PC-3 (cell line): Measurements from ENCODE around the gene CAPG. TPM values are rescaled to one million over a fixed set of nuclear protein-coding genes. Genes with fewer than 3 reads are reported as not detected.

Experiments
- ATAC-seq: fragments of 200-7000 bp; cut with Tn5 transposase; 2 replicates; pipeline ENCODE4 v1.9.1; 2020; ENCODE audit warnings: mild to moderate bottlenecking, moderate library complexity
- BruUV-seq: library from RNA; stranded (reverse); fragments of 400-500 nt; replicated peaks from 2 replicates; lab custom pipeline; 2021; lab: Mats Ljungman, UMichigan
- CTCF ChIA-PET: fragments of 300-600 bp; sonication (Branson Sonifier 250); formaldehyde crosslinking; loops from one replicate; lab custom pipeline; 2022; ENCODE audit warnings: antibody characterized with exemption; lab: Charles Lee
- POLR2A ChIA-PET: fragments of 300-600 bp; sonication (Branson Sonifier 250); formaldehyde crosslinking; loops from one replicate; lab custom pipeline; 2022; ENCODE audit warnings: antibody characterized with exemption; ENCODE audit not compliant: unreplicated experiment; lab: Charles Lee
- DNase-seq: peaks from one replicate; pipeline ENCODE4 v3.0.0-alpha.2; 2015
- H2AFZ ChIP-seq: fragments of 300-600 bp; sonication (generic); 2 replicates; pipeline ENCODE4 v1.6.0; 2016; ENCODE audit warnings: antibody characterized with exemption, low read length
- H3F3A ChIP-seq: fragments of 300-600 bp; sonication (generic); one replicate; pipeline ENCODE4 v1.6.0; 2017; ENCODE audit warnings: antibody characterized with exemption, low read length, control low read depth, mild to moderate bottlenecking; ENCODE audit not compliant: unreplicated experiment
- H3K27ac ChIP-seq: fragments of 300-600 bp; sonication (generic); 2 replicates; pipeline ENCODE4 v1.5.1; 2016; ENCODE audit warnings: mild to moderate bottlenecking, low read length
- H3K27me3 ChIP-seq: fragments of 300-600 bp; sonication (generic); 2 replicates; pipeline ENCODE4 v1.6.1; 2016; ENCODE audit warnings: low read length, mixed read lengths
- H3K36me3 ChIP-seq: fragments of 300-600 bp; sonication (generic); 2 replicates; pipeline ENCODE4 v1.6.1; 2016; ENCODE audit warnings: low read depth, mixed run types, low read length, mixed read lengths
- H3K4me1 ChIP-seq: fragments of 300-600 bp; sonication (generic); 2 replicates; pipeline ENCODE4 v1.5.1; 2016; ENCODE audit warnings: low read length; ENCODE audit not compliant: insufficient read depth
- H3K4me2 ChIP-seq: fragments of 300-600 bp; sonication (generic); 2 replicates; pipeline ENCODE4 v1.6.0; 2016; ENCODE audit warnings: low read length
- H3K4me3 ChIP-seq: fragments of 300-600 bp; sonication (generic); 2 replicates; pipeline ENCODE4 v1.5.1; 2016; ENCODE audit warnings: mild to moderate bottlenecking, low read length, mixed read lengths
- H3K79me2 ChIP-seq: fragments of 300-600 bp; sonication (generic); 2 replicates; pipeline ENCODE4 v1.6.1; 2017; ENCODE audit warnings: low read length, mixed read lengths
- H3K9ac ChIP-seq: fragments of 300-600 bp; sonication (generic); 2 replicates; pipeline ENCODE4 v1.6.0; 2016; ENCODE audit warnings: mild to moderate bottlenecking, low read length
- H3K9me2 ChIP-seq: fragments of 300-600 bp; sonication (generic); replicated peaks from 2 replicates; pipeline ENCODE4 v1.6.1; 2016; ENCODE audit warnings: mixed run types, low read length, mixed read lengths
- H3K9me3 ChIP-seq: fragments of 300-600 bp; sonication (generic); 2 replicates; pipeline ENCODE4 v1.6.1; 2016; ENCODE audit warnings: low read length, mixed read lengths
- H4K20me1 ChIP-seq: fragments of 300-600 bp; sonication (generic); 2 replicates; pipeline ENCODE4 v1.6.1; 2016; ENCODE audit warnings: low read length, mixed read lengths
- CTCF ChIP-seq: fragments of 300-600 bp; sonication (generic); conservative IDR thresholded peaks from 2 replicates; pipeline ENCODE4 v1.5.1; 2017; ENCODE audit warnings: antibody characterized with exemption, low read depth, mild to moderate bottlenecking, low read length
- EZH2 ChIP-seq: fragments of 300-600 bp; sonication (generic); IDR thresholded peaks from one replicate; pipeline ENCODE4 v1.6.1; 2017; ENCODE audit warnings: antibody characterized with exemption, mild to moderate bottlenecking, low read length; ENCODE audit not compliant: unreplicated experiment
- EZH2phosphoT487 ChIP-seq: fragments of 300-600 bp; sonication (generic); IDR thresholded peaks from 2 replicates; pipeline ENCODE4 v1.6.1; 2018; ENCODE audit warnings: mild to moderate bottlenecking, antibody characterized with exemption, low read length, borderline replicate concordance
- intact Hi-C: fragments of 100-400 bp; cut with micrococcal nuclease; formaldehyde crosslinking; loops from 2 replicates; pipeline ENCODE4 v1.9.0; 2023
- total RNA-seq: library from RNA; depleted of rRNA; stranded (reverse); fragments of >200 nt; gene quantifications from 2 replicates; pipeline ENCODE4 v1.2.3, GENCODE V29; 2014

Gene CAPG
- total RNA-seq, 1 experiment from 2014 or later = 221 TPM

DNA sequence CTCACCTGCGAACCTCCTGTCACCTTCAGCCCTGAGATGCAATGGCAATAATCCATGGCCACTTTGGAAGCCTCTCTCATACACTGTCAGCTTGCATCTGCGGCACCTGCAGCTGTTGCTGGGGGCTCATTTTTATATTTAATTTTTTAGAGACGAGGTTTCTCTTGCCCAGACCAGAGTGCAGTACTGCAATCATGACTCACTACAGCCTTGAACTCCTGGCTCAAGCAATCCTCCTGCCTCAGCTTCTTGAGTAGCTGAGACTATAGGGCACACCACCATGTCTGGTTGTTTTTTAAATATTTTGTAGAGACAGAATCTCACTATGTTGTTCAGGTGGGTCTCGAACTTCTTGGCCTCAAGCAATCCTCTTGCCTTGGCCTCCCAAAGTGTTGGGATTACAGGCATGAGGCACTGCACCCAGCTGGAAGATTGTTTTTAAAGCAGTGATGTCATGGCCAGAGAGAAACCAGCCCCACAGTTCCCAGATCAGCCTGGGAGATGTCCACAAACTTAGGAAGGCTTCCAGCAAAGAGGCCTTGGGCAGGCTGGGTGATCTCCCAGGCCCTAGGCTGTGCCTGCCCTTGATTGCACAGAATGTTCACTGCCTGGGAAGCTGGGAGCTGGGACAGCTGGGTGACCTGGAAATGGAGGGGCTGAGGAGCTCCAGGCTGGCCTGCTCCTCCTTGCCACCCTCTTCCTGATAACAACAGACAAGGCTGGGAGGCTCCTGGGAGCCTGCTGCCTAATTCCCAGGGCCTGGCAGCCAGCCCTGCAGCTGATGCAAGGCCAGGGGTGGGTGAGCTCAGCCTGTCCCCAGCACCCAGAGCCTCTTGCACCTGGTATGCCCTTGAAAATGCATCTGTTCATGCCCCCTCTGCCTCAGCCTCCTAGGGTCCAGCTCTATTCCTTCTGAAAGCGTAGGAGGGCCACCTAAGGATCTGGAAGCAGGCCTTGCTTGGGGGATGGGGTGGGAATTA, 35.4 kb upstream of the CAPG start:
- Histone ChIP-seq H3F3A (no peaks in the 10 kb centered on the region), H3K4me1 (peaks cover 3% of the 10 kb centered on the region; the same call in 1 of the 2 replicates), H3K27me3 (no peaks in the 10 kb centered on the region), H2AFZ (0 out of 2 replicates have a peak overlapping the region, but pooled peaks have one; percentile 21), H3K4me3 (no peak overlapping the region), H3K9ac (no peak overlapping the region), H4K20me1 (no peaks in the 10 kb centered on the region), H3K27ac (no peak overlapping the region), H3K4me2 (no peak overlapping the region), H3K9me2 (no peaks in the 10 kb centered on the region), H3K36me3 (no peaks in the 10 kb centered on the region), H3K9me3 (no peaks in the 10 kb centered on the region), H3K79me2 (no peaks in the 10 kb centered on the region)
- no peak for DNase-seq
- intact Hi-C loops = no loop called here
- CTCF ChIA-PET = no interaction called here
- TF ChIP-seq EZH2phosphoT487 (no peak), CTCF (no peak)
- POLR2A ChIA-PET = no interaction called here
- TSS peak; percentile 80 for BruUV-seq
- ATAC-seq = peak; percentile 60

DNA sequence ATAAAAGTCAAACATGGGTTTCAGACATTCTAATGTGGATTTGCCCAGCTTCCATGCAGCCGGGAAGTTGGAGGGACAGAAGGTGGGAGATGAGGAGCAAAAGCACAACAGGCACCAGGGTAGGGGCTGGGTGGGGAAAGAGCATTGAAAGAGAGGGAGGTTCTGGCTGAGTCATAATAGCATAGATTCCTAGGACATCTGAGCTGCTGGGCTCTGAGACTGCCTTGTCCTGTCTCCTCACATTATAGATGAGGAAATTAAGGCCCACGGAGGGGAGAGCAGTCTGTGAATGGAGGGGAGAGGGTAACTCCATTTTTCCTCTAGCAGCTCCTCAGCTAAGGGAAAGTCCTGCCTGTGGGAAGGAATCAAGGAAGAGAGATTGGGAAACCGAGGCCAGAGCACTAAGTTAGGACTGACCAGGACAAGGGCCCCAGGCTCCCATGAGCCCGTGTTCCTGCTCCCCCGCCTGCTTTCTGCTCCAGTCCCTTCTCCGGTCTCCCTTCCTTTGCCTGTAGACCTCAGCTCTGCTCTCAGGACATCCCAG, 34.5 kb upstream of the CAPG start:
- peak; percentile 37; the same call in 1 of the 2 replicates for ATAC-seq
- POLR2A ChIA-PET = no interaction called here
- intact Hi-C loops = no loop called here

DNA sequence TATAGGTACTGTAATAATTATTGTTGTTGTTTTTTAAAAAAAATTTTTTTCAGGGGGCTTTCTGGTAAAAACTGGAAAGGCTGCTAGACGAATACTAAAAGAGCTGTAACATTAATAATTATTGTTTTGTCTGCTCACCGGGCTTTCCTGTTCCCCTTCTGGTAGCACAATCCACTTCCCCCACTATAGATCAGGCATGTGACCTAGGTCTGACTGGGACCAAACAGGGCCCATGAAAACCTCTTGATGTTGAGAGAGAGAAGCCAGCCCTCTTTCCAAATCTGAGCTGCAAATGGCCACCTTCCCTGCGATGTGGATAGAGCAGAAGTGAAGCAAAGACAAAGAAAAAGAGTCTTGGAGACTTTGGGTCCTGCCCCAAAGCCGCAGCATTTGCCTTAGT, 31.7 kb upstream of the CAPG start:
- Histone ChIP-seq H4K20me1 (no peaks in the 10 kb centered on the region), H3F3A (peaks cover 4% of the 10 kb centered on the region), H3K36me3 (no peaks in the 10 kb centered on the region), H3K27ac (no peak overlapping the region), H3K9me3 (no peaks in the 10 kb centered on the region), H3K9me2 (no peaks in the 10 kb centered on the region), H3K9ac (no peak overlapping the region), H3K4me2 (no peak overlapping the region), H3K4me3 (no peak overlapping the region), H3K4me1 (peaks cover 17% of the 10 kb centered on the region; the same call in 1 of the 2 replicates), H3K27me3 (no peaks in the 10 kb centered on the region), H2AFZ (0 out of 2 replicates have a peak overlapping the region, but pooled peaks have one; percentile 34), H3K79me2 (no peaks in the 10 kb centered on the region)
- intact Hi-C loops = no loop called here
- no TSS peak for BruUV-seq
- no peak for ATAC-seq
- POLR2A ChIA-PET = no interaction called here
- DNase-seq = no peak
- TF ChIP-seq EZH2 (no peak), EZH2phosphoT487 (no peak), CTCF (no peak)
- CTCF ChIA-PET = no interaction called here

More for the DNA sequence above, 34.5 kb upstream of the CAPG start:
- Histone ChIP-seq H3F3A (no peaks in the 10 kb centered on the region), H2AFZ (no peak overlapping the region), H3K4me2 (no peak overlapping the region), H3K27me3 (no peaks in the 10 kb centered on the region), H3K9me2 (no peaks in the 10 kb centered on the region), H3K9ac (no peak overlapping the region), H3K27ac (no peak overlapping the region), H4K20me1 (no peaks in the 10 kb centered on the region), H3K4me1 (peaks cover 3% of the 10 kb centered on the region; the same call in 1 of the 2 replicates), H3K4me3 (no peak overlapping the region), H3K36me3 (no peaks in the 10 kb centered on the region), H3K79me2 (no peaks in the 10 kb centered on the region), H3K9me3 (no peaks in the 10 kb centered on the region)
- CTCF ChIA-PET = no interaction called here
- DNase-seq = no peak
- TF ChIP-seq EZH2phosphoT487 = no peak
- BruUV-seq = no TSS peak
